IPS-NIHi11 (cell line): ENCODE data around the gene TMEM91.
"Not testable (repeated sequence)": the region's sequence is repeated elsewhere in the genome, so short reads cannot be mapped to it uniquely, and the experiment has no call there.

ENCODE experiments used
- DNase-seq: peaks from one replicate; pipeline ENCODE4 v3.0.0; 2012; ENCODE audit warnings: mixed read lengths, low spot score

Gene TMEM91

DNA sequence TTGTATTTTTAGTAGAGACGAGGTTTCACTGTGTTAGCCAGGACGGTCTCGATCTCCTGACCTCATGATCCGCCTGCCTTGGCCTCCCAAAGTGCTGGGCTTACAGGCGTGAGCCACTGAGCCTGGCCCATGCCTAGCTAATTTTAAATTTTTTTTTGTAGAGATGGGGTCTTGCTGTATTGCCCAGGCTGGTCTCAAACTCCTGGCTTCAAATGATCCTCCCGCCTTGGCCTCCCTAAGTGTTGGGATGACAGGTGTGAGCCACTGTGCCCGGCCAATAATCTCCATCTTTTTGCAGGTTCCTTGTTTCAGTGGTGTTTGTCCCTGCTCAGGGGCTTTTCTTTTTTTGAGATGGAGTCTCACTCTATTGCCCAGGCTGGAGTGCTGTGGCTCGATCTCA lies 5.2 kb downstream of the TMEM91 start:
- not testable (repeated sequence) for DNase-seq

DNA sequence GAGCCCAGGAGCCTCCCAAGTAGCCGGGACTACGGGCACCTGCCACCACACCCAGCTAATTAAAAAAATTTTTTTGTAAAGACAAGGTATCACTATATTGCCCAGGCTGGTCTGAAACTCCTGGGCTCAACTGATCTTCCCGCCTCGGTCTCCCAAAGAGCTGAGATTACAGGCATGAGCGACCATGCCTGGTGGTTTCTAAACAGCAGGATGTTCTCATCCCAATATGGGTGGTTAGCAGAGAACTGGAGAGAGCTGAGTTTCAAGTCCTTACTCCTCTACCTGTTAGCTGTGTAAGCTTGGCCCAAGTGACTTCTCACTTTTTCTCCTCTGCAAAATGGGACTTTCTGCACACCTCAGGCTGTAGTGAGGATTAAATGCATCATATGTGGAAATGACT lies 8.0 kb downstream of the TMEM91 start:
- no peak for DNase-seq

DNA sequence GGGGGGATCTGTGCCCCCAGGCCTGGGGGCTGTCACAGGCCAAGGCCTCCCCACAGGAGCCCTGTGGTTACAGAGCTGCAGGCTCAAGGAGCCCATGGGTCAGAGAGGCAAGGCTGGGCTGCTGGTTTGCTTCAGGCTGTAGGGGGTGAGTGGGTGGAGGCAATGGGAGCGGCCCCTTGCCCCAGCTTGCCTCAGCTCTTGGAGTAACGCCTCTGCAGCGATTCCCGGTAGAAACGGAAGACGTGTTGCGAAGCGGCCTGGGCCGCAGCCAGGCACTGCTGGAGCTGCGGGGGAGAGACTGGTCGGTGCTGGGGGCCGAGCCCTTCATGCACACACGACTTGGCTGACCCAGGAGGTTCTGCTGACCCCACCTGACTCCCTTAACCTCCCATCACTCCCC lies 10.1 kb downstream of the TMEM91 start:
- DNase-seq: no peak

DNA sequence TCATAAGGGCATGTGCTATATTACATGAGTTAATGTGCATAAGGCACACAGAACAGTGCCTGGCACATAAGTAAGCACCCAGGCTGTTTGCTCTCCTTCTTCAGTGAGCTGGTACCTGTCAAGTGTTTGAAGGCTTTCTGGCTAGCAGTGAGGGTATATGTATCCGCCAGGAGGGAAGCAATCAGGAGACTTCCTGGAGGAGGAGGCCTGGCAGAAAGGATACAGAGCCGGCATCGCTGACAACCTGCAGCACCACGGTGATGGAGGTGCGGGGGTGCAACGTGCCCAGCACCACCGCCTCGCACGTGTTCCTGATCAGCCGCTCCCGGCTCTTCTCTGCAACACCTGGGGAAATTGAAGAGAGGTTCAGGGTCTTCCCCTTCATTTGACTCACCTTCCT lies 15.3 kb downstream of the TMEM91 start:
- DNase-seq: no peak

DNA sequence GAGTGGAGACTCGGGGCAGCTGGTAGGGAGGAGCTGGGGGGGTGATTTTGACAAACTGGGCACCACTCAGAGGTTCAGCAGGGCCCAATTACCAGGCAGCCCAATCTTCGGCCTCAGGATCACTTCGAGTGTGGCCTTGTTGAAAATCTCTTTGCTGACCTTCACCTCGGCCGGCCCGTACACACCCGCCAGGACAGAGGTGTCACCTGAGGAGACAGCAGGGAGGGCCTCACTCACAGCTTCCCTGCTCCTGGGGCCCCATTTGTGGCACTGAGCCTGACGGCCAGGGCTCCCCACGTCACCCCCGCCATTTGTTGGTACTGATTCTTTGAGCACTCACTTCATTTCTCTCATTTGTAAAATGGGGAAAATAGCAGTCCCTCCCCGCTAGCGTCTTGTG lies 16.4 kb downstream of the TMEM91 start:
- DNase-seq: no peak

DNA sequence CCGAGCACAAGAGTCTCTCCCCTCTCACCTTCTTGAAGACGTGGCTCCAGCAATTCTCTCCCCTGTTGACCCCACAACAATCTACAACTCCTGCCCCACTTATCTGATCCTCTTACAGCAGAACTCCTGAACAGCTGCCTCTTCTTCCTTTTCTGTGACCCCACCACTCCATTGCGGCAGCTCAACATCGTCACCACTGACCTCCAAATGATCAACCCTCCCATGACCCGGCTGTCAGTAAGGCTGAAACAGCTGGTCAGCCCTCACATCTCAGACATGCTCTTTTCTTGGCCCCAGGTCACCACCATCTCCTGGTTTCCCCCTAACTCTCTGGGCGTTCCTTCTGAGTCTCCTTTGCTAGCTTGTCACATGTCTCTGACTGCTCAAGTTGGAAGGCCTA lies 19.0 kb downstream of the TMEM91 start:
- no peak for DNase-seq

DNA sequence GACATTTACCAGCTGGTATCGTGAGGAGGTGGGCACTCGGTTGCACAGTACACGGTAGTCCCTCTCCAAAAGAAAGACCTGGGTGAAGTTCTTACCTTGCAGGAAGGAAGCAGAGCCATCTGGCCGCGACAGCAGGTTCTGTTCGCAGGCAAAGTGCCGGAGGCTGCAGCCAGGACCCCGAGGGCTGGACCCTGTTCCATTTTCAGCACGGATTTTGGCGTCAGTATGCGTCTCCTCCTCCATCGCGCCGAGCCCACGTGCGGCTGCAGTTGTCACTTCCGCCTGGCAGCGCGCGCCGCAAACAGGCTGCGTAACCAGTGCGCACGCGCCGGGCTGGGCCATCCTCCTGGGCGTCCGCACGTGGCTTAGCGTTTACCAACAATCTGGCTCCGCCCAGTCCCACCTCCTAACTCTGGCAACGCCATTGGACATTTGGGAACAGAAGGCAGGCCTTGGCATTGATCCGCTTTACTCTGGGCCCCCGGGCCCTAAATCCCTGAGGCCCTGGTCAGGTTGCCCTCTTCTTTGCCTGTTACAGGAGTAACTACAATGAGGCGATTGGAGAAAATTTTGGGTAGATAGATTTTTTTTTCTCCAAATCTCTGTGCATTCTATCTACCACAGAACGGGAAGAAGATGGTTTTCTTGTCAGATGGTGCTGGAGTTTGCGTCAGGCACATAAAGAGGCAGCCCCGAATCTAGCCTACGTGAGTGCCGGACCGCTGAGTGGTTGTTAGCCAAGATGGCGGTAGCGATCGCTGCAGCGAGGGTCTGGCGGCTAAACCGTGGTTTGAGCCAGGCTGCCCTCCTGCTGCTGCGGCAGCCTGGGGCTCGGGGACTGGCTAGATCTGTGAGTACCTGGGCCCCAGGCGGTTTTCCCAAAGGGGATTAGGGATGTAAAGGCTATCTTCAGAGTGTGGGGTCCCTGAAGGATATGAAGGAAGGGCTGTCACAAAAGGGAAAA lies 21.0 kb downstream of the TMEM91 start, which contains the start of the genes BCKDHA and EXOSC5:
TSS of gene BCKDHA (plus strand) at position 733 of the 964 bp plus-strand sequence. CDS start at position 743, 10 bp downstream.
TSS of gene EXOSC5 (minus strand) at position 274 of the 964 bp plus-strand sequence. CDS start at position 243, 31 bp downstream.
- DNase-seq: peak; percentile 99

DNA sequence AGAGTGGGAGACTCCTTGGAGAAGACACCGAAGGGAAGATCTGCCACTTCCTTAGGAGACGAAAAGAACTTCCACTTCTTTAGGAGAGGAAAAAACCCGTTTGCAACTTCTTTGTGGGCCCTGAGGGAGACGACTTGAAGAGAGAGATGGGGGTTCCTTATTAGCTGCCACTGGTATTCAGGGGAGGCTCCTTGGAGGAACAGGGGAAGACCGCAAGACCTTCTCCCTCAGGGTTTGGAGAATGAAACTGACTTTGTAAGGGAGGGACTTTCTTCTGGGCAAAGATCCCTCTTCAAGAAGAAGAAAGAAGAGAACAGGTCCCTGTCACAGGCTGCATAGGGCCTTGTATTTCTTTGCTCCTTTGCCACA lies 21.7 kb downstream of the TMEM91 start:
- DNase-seq: no peak

DNA sequence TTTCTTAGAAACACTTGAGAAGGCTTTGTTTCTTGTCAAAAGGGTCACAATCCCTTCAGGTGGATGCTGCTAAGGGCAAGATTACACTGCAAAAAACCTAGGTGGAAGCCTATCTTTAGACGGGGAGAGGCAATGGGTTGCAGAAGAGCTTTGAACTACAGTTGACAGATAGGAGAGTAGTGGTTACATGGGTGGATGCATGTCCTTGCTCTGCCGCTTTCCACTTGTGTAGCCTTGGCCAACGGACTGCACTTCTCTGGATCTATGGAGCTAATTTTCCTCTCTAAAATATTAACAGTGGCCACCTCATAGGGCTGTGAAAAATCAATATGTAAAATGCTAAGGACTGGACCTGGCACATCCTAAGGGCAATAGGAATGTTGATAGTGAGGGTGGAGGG lies 22.3 kb downstream of the TMEM91 start:
- DNase-seq: no peak

DNA sequence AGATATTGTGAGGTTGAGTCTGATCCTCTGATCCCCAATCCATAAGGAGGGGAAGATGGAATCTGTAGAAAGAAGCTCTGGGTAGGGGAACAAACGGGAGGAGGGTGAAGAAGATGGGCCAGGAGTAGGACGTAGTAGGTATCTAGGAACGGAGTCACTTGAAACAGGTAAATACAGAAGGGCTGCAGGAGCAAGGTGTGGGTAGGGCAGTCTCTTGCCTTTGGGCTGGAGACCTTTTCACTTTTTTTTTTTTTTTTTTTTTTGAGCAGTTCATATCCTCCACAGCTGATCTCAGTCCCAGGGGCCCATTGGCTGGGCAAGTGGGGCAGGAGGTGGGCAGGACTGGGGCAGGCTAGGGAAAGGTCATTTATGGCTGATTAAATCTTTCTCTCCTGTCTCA lies 22.8 kb downstream of the TMEM91 start:
- no peak for DNase-seq

DNA sequence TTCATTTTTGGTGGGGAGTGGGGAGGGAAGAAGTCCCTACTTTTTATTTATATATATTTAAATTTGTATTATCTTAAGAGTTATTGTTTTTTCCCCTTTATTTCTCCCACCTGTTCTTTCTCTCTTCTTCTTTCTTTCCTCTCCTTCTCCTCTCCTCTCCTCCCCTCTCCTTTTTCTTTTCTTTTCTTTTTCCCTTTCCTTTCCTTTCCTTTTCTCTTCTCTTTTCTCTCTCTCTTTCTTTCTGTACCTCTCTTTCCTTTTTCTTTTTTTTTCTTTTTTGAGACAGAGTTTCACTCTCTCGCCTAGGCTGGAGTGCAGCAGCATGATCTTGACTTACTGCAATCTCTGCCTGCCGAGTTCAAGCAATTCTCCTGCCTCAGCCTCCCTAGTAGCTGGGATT lies 23.2 kb downstream of the TMEM91 start:
- no peak for DNase-seq

DNA sequence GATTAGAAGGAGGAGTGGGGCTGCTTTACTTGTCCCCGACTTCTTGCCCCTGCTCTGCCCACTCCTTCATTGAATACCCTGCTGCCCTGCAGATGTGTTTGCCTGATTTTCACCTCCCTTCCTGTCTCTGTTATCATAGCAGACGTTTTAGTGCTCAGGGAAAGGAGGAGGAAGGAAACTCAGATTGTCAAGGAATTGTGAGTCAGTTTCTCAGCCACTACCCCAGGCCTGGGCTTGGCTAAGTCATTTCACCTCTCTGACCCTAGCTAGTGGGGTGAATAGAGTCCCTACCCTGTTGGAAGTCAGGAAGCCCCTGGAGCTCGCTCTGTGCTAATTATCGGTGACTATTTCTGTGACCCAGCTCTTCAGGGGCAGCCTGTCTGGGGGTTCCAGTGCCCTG lies 25.1 kb downstream of the TMEM91 start:
- DNase-seq: no peak

DNA sequence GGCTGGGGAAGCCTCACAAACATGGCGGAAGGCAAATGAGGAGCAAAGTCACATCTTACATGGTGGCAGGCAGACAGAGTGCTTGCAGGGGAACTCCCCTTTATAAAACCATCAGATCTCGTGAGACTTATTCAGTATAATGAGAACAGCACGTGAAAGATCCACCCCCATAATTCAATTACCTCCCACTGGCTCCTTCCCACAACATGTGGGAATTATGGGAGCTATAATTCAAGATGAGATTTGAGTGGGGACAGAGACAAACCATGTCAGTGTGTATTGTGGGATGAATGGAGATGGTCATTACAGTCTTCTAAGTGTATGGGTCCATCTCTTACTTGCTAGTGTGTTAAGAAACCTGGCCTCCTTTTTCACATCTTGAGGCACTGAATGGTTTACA lies 25.7 kb downstream of the TMEM91 start:
- DNase-seq: no peak

DNA sequence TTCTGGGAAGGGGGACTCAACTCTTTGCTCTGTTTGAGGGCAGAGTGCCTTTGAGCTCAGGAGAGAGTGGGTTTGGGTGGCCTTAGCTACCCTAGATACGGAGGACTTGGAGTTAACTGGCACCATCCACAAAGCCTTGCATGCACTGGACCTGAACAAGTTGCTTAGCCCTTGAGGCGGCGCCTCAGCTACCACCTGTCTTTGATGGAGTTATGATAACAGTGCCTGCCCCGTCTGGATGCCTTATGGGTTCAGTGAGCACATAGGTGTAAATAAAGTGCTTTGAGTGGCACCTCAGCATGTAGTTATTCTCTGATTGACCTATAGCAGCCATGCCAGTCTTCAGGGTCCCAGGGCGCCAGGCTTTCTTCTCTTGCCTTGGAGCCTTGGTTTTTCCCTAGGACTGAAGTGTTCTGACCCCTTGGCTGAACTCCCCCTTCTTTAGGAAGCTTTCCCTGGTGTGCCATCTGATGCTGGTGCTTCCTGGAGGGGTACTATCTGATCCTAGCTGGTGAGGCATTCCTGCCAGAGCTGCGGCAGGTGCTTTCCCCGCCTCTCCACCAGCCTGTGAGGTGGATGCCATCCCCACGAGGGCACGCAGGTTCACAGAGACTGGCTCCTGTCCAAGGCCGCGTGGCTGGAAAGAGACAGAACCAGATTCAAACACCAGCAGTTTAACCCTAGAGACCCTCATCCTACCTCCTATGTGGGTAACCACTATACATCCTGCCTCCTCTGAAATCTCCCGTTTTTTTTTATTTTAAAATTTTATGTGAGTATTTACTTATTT lies 27.0 kb downstream of the TMEM91 start:
- DNase-seq: no peak

DNA sequence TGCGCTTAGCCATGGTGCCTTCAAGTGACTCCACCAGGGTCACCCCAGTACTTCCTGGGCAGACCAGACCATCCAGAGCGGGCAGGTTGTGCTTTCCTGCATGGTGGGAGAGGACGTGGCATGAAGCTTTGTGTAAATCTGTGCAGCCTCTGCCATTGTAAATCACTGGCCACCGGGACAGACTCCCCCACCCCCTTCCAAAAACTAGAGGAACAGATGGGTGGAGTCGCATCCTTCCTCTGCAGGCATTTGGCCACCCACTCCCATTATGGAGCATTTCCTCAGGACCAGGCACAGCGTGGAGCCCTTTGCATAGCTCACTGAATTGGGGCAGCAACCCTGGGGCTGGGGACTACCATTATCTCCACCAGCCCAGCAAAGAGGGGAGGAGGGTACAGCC lies 29.4 kb downstream of the TMEM91 start:
- no peak for DNase-seq

DNA sequence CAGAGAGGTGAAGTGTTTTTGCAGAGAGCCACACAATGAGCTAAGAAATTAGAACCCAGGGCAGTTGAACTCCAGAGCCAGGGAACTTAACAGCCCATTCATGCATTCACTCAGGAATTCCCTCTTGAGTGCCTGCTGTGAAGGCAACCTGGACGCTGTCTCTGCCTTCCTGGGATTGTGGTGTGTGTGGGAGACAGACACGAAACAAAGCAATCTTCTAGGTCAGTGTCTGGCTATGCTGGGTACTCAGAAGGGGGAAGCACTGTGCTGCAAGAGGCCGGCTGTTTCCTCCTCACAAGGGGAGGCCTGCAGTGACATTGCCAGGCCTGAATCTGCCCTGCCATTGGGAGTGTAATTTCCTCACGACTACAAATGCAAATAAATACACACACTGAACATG lies 30.9 kb downstream of the TMEM91 start:
- peak; percentile 42 for DNase-seq

DNA sequence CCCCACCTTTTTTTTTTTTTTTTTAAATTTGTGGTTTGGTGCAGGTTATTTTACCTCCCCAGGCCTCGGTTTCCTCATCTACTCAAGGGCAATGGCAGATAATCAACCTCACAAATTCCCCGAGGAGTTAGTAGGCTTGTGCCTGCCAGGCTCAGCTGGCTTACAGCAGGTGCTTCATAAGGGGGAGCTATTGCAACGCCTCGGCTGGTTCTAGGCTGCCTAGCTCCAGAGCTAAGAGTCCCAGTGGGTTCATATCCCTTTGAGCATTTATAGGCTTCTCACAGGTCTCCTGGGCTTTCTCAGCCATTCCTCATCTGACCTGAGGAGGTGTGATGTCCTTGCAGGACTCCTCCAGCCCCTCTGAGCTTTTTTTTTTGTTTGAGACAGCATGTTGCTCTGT lies 31.9 kb downstream of the TMEM91 start:
- DNase-seq: no peak

DNA sequence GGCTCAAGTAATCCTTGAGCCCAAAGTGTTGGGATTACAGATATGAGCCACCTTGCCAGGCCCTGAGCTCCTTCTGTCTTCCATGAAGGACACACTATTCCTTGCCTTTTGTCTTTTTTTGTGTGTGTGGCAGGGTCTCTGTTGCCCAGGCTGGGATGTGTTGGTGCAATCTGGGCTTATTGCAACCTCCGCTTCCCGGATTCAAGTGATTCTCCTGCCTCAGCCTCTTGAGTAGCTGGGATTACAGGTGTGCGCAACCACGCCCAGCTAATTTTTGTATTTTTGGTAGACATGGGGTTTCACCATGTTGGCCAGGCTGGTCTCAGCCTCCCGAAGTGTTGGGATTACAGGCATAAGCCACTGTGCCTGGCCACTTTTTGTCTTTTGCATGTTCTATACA lies 32.5 kb downstream of the TMEM91 start:
- not testable (repeated sequence) for DNase-seq

DNA sequence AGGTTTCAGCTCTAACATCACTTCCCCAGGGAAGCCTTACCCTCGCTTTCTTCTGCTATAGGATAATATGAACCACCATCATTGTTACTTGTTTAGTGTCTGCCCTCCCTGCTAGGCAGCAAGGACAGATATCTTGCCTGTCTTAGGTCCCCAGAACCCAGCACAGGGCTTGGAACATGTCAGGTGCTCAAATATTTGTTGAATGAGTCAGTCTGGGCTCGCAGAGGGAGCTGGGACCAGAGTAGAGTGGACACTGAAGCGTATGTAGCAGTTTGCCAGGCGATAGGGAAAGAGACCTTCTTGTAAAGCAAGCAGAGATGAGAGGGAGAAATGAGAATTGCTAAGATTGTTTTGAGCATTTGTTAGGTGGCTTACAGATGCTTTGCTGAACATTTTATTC lies 33.0 kb downstream of the TMEM91 start:
- DNase-seq: no peak

DNA sequence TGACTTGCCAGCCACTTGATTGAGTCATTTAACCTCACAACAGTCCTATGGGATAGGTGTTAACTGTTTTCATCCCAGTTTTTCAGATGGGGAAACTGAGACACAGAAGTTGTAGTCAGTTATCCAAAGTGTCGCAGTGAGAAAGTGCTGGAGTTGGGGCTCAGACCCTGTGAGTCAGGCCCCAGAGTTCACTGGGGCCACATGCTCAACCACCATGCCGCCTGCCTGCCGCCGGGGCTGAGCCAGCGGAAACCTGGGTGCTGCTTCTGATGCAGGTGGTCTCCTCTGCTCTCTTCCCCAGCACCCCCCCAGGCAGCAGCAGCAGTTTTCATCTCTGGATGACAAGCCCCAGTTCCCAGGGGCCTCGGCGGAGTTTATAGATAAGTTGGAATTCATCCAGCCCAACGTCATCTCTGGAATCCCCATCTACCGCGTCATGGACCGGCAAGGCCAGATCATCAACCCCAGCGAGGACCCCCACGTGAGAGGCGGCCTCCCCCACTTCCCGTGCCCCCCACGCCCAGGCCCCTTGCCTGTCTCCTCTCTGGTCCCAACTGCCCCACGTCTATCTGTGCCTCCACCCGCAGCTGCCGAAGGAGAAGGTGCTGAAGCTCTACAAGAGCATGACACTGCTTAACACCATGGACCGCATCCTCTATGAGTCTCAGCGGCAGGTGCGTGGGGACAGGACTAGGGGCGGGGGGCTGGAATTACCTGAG lies 34.2 kb downstream of the TMEM91 start:
- DNase-seq: no peak

DNA sequence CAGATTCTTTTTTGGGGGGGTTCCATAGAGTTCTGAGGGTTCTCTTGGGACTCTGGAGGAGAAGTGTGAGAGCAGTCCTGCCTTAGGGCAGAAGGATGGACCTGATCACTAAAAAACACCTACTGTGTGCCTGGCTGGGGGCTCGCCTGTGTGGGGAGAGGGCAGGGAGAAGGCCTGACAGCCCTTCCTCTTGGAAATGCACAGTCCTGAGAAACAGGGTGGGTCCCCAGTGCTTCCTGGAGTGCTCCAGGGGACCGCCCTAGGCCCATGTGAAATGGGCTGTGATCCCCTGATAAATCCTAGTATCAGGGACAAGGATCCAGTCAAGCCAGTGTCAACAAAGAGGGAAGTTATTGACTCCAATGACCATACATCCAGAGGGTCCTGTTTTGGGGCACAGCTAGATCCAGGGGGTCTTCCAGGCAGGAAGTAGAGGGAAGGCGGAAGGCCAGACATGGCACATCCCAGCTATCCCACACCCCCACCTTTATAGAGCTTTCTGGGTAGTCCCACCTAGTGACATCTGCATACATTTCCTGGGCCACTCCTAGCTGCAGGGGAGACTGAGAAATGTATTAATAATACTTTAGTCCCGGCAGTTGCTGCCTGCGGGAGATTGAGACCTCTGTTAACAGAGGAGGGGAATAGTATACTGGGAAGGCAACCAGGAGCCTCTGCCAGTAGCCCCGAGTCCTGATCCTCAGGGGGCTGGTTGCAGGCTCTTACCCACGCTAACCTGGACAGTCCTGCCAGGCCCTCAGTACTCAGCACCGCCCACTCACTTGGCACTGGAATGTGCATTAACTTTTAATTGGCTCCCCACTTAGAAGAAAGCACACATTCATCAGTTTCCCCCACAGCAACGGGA lies 35.0 kb downstream of the TMEM91 start:
- DNase-seq: no peak

DNA sequence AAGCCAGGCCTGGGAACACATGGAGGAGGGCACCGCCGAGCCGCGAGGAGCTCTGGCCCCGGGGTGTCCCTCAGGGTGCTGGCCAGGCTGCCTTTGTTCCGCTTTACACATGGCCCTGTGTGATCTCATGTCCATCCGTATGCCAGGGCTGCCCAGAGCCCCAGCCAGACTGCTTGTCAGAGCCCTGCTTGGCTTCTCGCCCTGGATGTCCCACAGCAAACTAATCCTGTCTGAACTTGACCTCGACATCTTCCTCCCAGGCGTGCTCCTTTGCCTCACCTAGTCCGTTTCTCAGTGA lies 35.6 kb downstream of the TMEM91 start:
- no peak for DNase-seq
